ENCODE measurements around the gene TACC3.

Gene TACC3

DNA sequence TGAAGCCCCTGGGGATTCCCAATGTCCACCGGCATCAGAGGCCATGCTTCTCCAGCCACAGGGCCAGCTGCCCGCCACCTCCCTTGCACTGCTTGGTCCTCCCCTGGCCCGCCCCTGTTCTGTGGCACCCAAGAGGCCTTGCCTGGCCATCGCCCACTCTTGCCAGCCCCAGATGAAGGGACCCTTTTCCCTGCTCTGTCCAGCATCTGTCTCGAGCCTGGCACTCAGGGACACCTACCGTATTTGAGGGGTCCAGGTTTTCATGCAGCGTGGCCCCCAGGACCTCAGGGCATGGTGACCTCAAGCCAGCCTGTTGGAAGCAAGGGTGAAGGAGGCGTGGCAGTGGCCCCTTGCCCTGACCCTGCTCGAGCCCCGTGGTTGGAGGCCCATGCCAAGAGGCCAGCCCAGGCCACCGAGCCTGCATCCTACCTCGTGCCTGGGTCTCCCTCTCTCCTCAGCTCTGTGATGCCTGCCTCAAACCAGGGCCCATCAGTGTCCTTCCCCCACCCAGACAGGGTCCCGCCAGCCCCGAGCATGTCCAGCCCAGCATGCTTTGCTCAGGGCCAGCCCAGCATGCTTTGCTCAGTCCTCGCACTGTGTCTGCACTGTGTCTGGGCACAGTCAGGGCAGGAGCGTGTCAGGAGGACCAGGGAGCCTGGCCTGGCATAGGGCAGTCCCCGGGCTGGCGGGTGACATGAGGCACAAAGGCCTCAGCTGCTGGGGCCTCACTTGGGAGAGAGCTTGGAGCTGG lies 57.5 kb downstream of the TACC3 start:
- no peak for DNase-seq

DNA sequence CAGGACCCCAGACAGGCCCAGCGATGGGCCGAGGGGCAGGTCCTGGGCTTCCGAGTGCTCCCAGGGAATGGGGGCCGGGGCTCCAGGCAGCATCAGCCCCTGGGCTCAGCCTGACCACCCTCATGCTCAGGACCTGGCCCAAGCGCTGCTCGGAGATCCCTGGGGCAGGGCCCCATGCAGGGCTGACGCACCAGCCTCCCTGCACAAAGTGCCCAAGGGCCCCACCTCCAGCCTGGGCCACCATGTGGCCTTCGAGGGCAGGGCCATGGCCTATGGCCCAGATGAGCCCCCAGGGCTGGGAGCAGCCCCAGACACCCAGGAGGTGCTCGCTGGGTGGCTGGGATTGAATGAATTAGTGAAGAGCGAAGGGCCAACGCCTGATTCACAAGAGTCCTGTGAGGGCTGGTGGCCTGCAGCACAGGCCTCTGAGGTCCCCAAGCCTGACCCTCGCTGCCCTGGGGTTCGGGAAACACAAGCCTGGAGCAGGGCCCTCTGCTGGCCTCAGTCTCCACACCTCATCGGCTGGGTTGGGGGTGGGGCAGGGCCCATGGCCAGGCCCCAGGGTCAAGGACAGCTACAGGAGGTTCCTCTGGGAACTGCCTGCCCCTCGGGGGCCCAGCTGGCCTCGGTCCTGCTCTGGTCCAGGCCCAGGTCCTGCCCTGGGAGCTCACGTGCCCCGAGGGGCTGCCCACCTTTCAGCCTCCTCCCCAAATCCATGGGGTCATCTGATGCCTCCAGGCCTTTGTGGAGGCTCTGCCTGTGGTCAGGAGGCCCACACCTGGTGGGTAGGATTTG lies 58.5 kb downstream of the TACC3 start:
- DNase-seq: no peak

DNA sequence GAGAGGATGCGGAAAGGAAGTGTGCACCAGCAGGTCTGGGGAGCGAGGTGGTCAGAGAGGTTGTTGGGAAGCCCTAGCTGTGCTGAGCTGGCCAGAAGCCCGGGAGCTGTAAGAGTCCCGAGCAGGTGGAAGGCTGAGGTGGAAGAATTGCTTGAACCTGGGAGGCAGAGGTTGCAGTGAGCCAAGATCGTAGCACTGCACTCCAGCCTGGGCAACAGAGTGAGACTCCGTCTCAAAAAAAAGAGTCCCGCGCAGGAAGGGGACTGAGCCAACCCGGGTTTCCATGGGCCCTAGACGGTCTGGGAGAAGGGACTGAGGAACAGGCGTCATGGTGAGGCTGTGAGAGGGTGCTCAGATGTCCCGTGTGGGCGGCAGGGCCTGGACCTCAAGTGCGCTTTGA lies 59.1 kb downstream of the TACC3 start:
- DNase-seq: no peak

DNA sequence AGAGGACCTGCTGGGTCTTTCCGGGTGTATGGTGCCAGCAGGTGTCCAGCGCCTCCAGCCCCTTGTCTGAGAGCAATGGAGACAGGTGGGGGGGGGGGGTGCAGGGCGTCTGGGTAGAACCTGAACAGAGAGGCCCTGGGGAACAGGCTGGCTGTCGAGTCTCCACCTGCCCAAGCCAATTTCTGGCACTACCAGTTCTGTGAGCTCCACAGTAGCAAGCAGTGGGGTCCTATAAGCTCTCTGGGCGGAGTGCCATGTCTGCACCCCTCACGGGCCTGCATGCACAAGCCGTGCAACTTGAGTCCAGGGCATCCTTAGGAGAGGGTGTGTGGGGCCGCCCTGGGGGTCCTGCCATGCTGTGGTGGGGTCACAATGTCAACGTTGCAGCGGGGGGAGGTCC lies 61.7 kb downstream of the TACC3 start:
- DNase-seq: no peak

- DNase-seq: no peak
These were observed 62.6 kb downstream of the TACC3 start for GRCh38 chr4:1783970-1784369.

GRCh38 chr4:1784395-1784788 lies 63.1 kb downstream of the TACC3 start:
- no peak for DNase-seq

- DNase-seq: peak; percentile 70
These were observed 63.7 kb downstream of the TACC3 start for GRCh38 chr4:1784789-1785591.

DNA sequence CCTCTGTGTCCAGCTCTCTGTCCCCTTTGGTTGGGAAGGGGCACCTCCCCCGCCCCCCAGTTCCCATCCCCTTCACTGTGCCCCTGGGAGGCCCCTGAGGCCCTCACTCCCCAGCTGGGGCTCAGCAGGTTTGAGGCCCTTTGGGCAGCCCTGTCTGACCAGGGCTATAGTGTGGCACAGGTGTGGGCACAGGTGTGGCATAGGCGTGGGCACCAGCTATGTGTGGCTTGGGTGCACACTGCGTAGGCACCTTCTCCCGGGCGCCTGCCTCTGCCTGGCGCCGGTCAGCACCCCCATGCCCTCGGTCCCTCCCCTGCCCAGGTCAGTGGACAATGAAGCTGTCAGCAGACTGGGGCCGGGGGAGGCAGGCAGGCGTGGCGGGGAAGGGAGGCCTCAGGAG lies 64.3 kb downstream of the TACC3 start:
- no peak for DNase-seq

- DNase-seq: no peak
These were observed 65.4 kb downstream of the TACC3 start for GRCh38 chr4:1786544-1787362.

GRCh38 chr4:1787411-1788077 lies 66.2 kb downstream of the TACC3 start:
- no peak for DNase-seq

GRCh38 chr4:1788254-1788973 lies 67.1 kb downstream of the TACC3 start:
- no peak for DNase-seq

GRCh38 chr4:1789552-1789951 lies 68.2 kb downstream of the TACC3 start:
- no peak for DNase-seq

DNA sequence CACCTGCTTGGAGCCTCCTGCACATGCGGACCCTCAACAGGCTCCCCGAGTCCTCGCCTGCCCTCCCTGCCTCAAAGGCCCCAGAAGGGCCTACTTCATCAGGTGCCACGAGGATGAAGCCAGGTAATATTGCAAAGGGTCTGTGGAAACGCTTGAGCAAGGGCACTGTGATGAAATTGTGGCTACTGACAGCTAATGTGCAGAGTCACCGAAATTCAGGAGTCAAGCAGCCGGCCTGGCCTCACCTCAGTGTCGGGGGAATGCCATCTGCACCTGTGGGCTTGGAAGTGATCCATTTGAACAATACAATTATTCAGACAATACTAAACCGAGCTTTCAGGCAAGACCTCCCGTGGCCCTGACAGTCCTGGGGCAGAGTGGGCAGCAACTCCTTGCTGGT lies 68.7 kb downstream of the TACC3 start:
- no peak for DNase-seq

- DNase-seq: peak; percentile 42
These were observed 71.0 kb downstream of the TACC3 start for GRCh38 chr4:1792158-1792831.

DNA sequence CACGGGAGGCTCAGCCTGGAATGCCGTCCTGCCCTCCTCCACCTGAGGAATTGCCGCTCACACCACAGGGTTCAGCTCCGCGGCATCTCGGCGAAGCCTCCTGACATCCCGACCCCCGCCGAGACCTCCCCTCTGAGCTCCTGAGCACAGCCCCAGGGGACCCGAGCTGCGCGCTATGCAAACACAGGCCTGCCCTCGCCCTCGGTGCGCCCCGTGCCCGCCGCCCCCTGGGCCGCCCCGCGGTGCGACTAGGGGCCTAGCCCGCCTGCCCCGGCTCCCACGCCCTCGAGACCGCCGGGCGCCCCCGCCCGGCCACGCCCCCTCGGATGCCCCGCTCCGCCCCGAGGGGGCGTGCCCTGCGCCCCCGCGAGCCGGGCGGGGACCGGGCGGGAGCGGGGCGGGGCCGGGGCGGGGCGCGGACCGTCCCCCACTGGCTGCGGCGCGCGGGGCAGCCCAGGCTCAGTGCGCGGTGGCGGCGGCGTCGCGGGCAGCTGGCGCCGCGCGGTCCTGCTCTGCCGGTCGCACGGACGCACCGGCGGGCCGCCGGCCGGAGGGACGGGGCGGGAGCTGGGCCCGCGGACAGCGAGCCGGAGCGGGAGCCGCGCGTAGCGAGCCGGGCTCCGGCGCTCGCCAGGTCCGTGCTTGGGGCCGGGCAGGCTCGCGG lies 71.6 kb downstream of the TACC3 start, which contains the start of gene FGFR3:
Gene FGFR3, plus strand, starts transcription at position 462 of the 664 bp plus-strand sequence. CDS start 642 bp downstream, outside the sequence.
- DNase-seq: peak; percentile 61

DNA sequence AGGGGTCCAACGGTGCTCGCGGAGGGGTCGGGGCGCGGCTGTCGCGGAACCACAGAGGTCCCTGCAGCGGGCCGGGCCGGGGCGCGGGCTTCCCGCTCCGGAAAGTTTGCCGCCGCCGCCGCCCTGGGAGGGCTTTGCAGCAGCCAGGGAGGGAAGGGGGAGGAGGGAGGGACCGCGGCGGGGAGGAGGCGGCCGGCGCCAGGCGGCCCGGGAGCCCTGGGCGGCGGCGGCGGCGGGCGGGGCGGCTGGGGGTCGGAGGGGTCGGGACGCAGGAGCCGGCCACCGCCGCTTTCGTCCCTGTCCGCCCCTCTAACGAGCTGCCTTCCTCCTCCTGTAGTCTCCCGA lies 72.1 kb downstream of the TACC3 start:
- DNase-seq: peak; percentile 61

GRCh38 chr4:1793940-1794808 lies 72.9 kb downstream of the TACC3 start:
- DNase-seq: peak; percentile 62

Data from eye (tissue), 1 donor.